ENCODE measurements around the gene DPYD. TPM values are rescaled to one million over a fixed set of nuclear protein-coding genes. Genes with fewer than 3 reads are reported as not detected.

Gene DPYD
- total and polyA plus RNA-seq, 12 donors: 4.1 to 22.0 (median 7.0) TPM

- no peak for ATAC-seq
Observed at GRCh38 chr1:97190326-97190725, 730.5 kb downstream of the DPYD start.

GRCh38 chr1:97186381-97186780, 734.5 kb downstream of the DPYD start:
- Histone ChIP-seq H3K36me3 (peaks cover 0 to 15% (median 0%) of the 10 kb centered on the region in 9 donors), H3K4me3 (no peak overlapping the region), H3K9me3 (no peaks in the 10 kb centered on the region), H3K4me1 (no peaks in the 10 kb centered on the region), H3K27ac (no peak overlapping the region), H3K27me3 (no peaks in the 10 kb centered on the region)
- intact Hi-C loops (cut with DNase I): no loop called here
- DNase-seq: no peak
- WGBS, 2 donors: 85 to 86% methylated on average over 6 of the region's 6 CpGs
- ATAC-seq: no peak
- TF ChIP-seq CTCF (IDR thresholded peaks at IDR 0.05): peak in 3 of 9 donors; percentile 11 to 35 (median 23)

More at GRCh38 chr1:97190326-97190725, 730.5 kb downstream of the DPYD start:
- H3K4me1 ChIP-seq: no peaks in the 10 kb centered on the region
- no peaks in the 10 kb centered on the region for H3K9me3 ChIP-seq
- H3K4me3 ChIP-seq: no peak overlapping the region
- no peak for DNase-seq
- H3K27me3 ChIP-seq: no peaks in the 10 kb centered on the region
- H3K27ac ChIP-seq: no peak overlapping the region
- no peak for TF ChIP-seq CTCF (IDR thresholded peaks at IDR 0.05)
- intact Hi-C loops (cut with DNase I): no loop called here
- peaks cover 0 to 26% (median 12%) of the 10 kb centered on the region in 9 donors for H3K36me3 ChIP-seq

GRCh38 chr1:97174039-97174704, 746.7 kb downstream of the DPYD start:
- DNase-seq: no peak
- no peak for TF ChIP-seq CTCF (IDR thresholded peaks at IDR 0.05)
- no peak overlapping the region for H3K4me3 ChIP-seq
- no peaks in the 10 kb centered on the region for H3K9me3 ChIP-seq
- peak in 1 of 8 donors; percentile 35 for ATAC-seq
- H3K27ac ChIP-seq: no peak overlapping the region
- H3K27me3 ChIP-seq: no peaks in the 10 kb centered on the region
- peaks cover 0 to 11% (median 0%) of the 10 kb centered on the region in 9 donors for H3K36me3 ChIP-seq
- WGBS, 2 donors: 86% methylated on average over 4 of the region's 4 CpGs
- intact Hi-C loops (cut with DNase I): loop anchor here in 1 of 10 donors (10.0 kb wide), 1 partner anchor 61 kb away; no protein-coding TSS in a partner anchor
- no peaks in the 10 kb centered on the region for H3K4me1 ChIP-seq

- WGBS, 2 donors: 57 to 67% methylated on average over 2 of the region's 2 CpGs
- intact Hi-C loops (cut with DNase I): loop anchor here in 1 of 10 donors (10.0 kb wide), 1 partner anchor 65 kb away; no protein-coding TSS in a partner anchor
- Histone ChIP-seq H3K4me1 (no peaks in the 10 kb centered on the region), H3K27ac (no peak overlapping the region), H3K27me3 (no peaks in the 10 kb centered on the region), H3K36me3 (peaks cover 0 to 9% (median 0%) of the 10 kb centered on the region in 9 donors), H3K9me3 (peaks cover 0 to 2% (median 0%) of the 10 kb centered on the region in 11 donors), H3K4me3 (no peak overlapping the region)
- ATAC-seq (no peak), DNase-seq (no peak)
- no peak for TF ChIP-seq CTCF (IDR thresholded peaks at IDR 0.05)
Observed at GRCh38 chr1:97170300-97170699, 750.5 kb downstream of the DPYD start.

Data from heart right ventricle (tissue), 16 donors.